NCI-H748 (cell line): Measurements from ENCODE around the gene KLHL40.

Experiments used
- DNase-seq: peaks from one replicate; lab custom pipeline; 2025; ENCODE audit not compliant: unreplicated experiment; lab: John Stamatoyannopoulos, UW

Gene KLHL40

GRCh38 chr3:42735615-42736014 is 50.3 kb downstream of the KLHL40 start:
- DNase-seq = no peak

- DNase-seq = no peak
Measured at GRCh38 chr3:42736081-42736480, 50.7 kb downstream of the KLHL40 start.

- no peak for DNase-seq
Measured at GRCh38 chr3:42736531-42736930, 51.2 kb downstream of the KLHL40 start.

DNA sequence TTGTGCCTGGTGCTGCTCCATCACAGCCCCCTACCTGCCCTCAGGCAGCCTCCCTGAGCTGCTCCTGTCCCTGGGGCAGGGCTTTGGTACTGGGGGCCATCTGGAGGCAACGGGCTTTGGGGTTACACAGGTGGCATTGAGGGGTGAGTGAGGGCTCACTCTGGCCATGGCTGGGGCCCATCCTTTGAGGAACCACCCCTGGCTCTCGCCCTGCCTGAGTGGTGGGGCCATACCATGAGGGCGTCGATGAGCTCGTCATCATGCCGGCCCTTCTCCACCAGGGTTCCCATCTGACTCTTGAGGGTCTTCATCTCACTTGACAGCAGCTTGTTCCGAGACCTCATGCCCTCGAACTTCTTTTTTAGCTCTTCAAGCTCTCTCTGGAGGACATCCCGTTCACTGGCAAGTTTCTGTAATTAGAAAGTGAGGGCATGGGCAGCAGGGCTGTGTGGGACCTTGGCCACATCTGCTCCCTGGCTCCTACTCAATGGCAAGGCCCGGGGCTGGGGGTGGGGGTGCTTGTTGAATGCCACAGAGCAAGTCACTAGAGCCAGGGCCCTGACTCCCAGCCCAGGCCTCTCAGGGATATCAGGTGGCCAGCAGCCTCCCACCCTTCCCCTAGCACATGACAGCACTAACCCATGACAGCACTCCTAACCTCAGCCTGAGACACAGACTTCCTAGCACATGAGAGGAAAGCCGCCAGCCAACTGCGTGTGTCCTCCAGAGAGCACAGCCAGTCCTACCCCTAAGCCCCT is 54.2 kb downstream of the KLHL40 start:
- DNase-seq = no peak

DNA sequence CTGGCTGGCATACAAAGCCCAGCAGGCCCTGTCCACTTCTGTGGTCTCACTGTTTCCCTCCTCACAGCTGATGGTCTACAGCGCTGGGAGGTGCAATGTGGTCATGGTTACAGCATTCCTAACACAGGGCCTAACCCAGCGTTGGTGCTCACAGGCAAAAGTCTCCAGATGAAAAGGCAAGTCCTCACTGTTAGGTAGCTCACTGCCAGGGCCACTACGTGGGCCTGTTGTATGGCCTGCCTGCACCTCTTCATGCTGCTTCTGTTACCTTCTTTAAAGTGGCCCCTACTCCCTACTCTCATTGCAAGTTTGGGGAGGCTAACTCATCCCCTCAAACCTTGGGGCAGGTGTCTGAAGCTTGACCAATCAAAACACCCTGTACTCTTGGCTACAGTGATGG is 56.5 kb downstream of the KLHL40 start:
- DNase-seq = no peak
